ENCODE measurements around the gene COX19. TPM values are rescaled to one million over a fixed set of nuclear protein-coding genes. Genes with fewer than 3 reads are reported as not detected.

Gene COX19
- total RNA-seq, 2 donors from 2014 or later, result 2.8 to 5.5 TPM

GRCh38 chr7:917255-918117 is 57.9 kb downstream of the COX19 start:
- Histone ChIP-seq H3K4me3 (no peak overlapping the region), H3K36me3 (no peaks in the 10 kb centered on the region), H3K4me1 (peaks cover 0 to 8% of the 10 kb centered on the region in 2 donors), H3K27me3 (no peaks in the 10 kb centered on the region), H3K9me3 (no peaks in the 10 kb centered on the region), H3K27ac (no peak overlapping the region)
- no peak for DNase-seq (ENCODE audit: low spot score)
- TF ChIP-seq CTCF (IDR thresholded peaks at IDR 0.05), result no peak

GRCh38 chr7:916291-916941 is 58.9 kb downstream of the COX19 start:
- no peak for TF ChIP-seq CTCF (IDR thresholded peaks at IDR 0.05)
- DNase-seq (ENCODE audit: low spot score), result no peak
- Histone ChIP-seq H3K27ac (no peak overlapping the region), H3K4me1 (peaks cover 0 to 5% of the 10 kb centered on the region in 2 donors), H3K4me3 (no peak overlapping the region), H3K27me3 (no peaks in the 10 kb centered on the region), H3K36me3 (no peaks in the 10 kb centered on the region), H3K9me3 (no peaks in the 10 kb centered on the region)

MicroRNA genes within 50 kb of the gene (microRNA counts, 767-probe panel; counts per million panel counts)
- microRNA hsa-miR-339-3p (0 to 697 counts per million in 2 donors), microRNA hsa-miR-339-5p (0 to 31.0 counts per million in 2 donors)

Small RNA genes lying within 50 kb of the gene (microRNA-seq; reads per million reads assigned to microRNA genes)
- gene MIR339 (ENCODE audit: borderline number of aligned reads in 2 of 2, borderline replicate concordance in 1 of 2), result 351 to 567 reads per million in 2 donors

Other genes with a start within 250 kb of the COX19 start
- 10 to 100 TPM; 19.0 to 35.5 TPM for gene DNAAF5, start 248.8 kb downstream of the COX19 start, total RNA-seq
- 10 to 100 TPM; 15.1 to 15.9 TPM for gene PRKAR1B, start 248.3 kb downstream of the COX19 start, total RNA-seq
- 10 to 100 TPM; 84.4 to 97.5 TPM for gene SUN1, start 143.1 kb downstream of the COX19 start, total RNA-seq
- gene GET4, start 99.0 kb downstream of the COX19 start, total RNA-seq, result 10 to 100 TPM; 16.1 to 19.7 TPM
- 1 to 10 TPM; 4.2 to 7.7 TPM for gene ADAP1, start 20.9 kb downstream of the COX19 start, total RNA-seq
- gene CYP2W1, start 7.6 kb upstream of the COX19 start, total RNA-seq, result not detected
- gene GPR146, start 69.0 kb upstream of the COX19 start, total RNA-seq, result 10 to 100 TPM; 13.4 to 18.6 TPM
- gene GPER1, start 112.6 kb upstream of the COX19 start, total RNA-seq, result 1 to 10 TPM; 4.6 to 6.9 TPM
- gene ZFAND2A, start 184.6 kb upstream of the COX19 start, total RNA-seq, result 10 to 100 TPM; 10.2 to 16.2 TPM